ENCODE measurements around the gene RBBP8NL.

DNA sequence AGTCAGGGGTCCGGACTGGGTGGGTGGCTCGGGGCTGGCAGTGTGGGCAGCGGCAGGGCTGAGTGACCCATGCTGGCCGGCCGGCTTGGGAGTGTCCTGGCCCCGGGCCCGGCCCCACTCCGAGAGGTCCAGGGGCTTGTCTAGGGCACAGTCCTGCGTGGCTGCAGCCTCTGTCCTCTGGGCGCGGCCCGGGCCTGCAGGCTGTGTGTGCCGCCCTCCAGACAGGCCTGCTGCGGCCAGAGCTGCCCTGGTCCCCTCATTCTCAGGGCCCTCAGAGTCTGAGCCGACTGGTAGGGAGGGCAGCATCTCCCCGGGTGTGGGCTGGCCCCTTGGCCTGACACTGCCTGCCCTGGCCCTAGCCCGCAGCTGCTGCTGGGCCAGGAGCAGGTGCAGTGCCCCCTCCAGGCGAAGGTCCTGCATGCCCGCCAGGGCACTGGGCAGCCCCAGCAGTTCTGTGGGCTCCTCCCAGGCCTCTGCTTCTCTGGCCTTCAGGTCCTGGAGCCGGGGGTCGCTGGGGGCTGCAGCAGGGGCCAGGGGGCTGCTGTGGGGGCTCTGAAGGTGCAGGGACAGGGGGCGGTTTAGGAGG, 13.3 kb downstream of the RBBP8NL start:
- TF ChIP-seq, protein P1, sequence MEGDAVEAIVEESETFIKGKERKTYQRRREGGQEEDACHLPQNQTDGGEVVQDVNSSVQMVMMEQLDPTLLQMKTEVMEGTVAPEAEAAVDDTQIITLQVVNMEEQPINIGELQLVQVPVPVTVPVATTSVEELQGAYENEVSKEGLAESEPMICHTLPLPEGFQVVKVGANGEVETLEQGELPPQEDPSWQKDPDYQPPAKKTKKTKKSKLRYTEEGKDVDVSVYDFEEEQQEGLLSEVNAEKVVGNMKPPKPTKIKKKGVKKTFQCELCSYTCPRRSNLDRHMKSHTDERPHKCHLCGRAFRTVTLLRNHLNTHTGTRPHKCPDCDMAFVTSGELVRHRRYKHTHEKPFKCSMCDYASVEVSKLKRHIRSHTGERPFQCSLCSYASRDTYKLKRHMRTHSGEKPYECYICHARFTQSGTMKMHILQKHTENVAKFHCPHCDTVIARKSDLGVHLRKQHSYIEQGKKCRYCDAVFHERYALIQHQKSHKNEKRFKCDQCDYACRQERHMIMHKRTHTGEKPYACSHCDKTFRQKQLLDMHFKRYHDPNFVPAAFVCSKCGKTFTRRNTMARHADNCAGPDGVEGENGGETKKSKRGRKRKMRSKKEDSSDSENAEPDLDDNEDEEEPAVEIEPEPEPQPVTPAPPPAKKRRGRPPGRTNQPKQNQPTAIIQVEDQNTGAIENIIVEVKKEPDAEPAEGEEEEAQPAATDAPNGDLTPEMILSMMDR (IDR thresholded peaks at IDR 0.05), result no peak
- no peak for TF ChIP-seq POLR2A (IDR thresholded peaks at IDR 0.05)

Measured in adrenal gland (tissue), 5 donors.